Hepatocyte (in vitro differentiated cells): ENCODE results near the gene SPA17. TPM values are rescaled to one million over a fixed set of nuclear protein-coding genes. Genes with fewer than 3 reads are reported as not detected.

Experiments used
- DNase-seq: peaks from one replicate; pipeline ENCODE4 v3.0.0-alpha.2; 2016; ENCODE audit warnings: low spot score
- H2AFZ ChIP-seq: fragments of 200-600 bp; sonication (generic); 2 replicates; pipeline ENCODE4 v1.6.0; 2016; ENCODE audit warnings: antibody characterized with exemption, mild to moderate bottlenecking
- H3K27ac ChIP-seq: fragments of 200-600 bp; sonication (generic); 2 replicates; pipeline ENCODE4 v1.5.1; 2016; ENCODE audit warnings: mild to moderate bottlenecking
- H3K27me3 ChIP-seq: fragments of 200-600 bp; sonication (generic); 2 replicates; pipeline ENCODE4 v1.6.1; 2016
- H3K36me3 ChIP-seq: fragments of 200-600 bp; sonication (generic); replicated peaks from 2 replicates; pipeline ENCODE4 v1.5.1; 2016; ENCODE audit warnings: low read depth; ENCODE audit not compliant: insufficient read depth
- H3K4me1 ChIP-seq: fragments of 200-600 bp; sonication (generic); 2 replicates; pipeline ENCODE4 v1.5.1; 2016; ENCODE audit warnings: mild to moderate bottlenecking, moderate library complexity; ENCODE audit not compliant: insufficient read depth
- H3K4me2 ChIP-seq: fragments of 200-600 bp; sonication (generic); 2 replicates; pipeline ENCODE4 v1.6.0; 2016
- H3K4me3 ChIP-seq: fragments of 200-600 bp; sonication (generic); 2 replicates; pipeline ENCODE4 v1.5.1; 2016; ENCODE audit warnings: mild to moderate bottlenecking
- H3K79me2 ChIP-seq: fragments of 200-600 bp; sonication (generic); 2 replicates; pipeline ENCODE4 v1.6.0; 2017; ENCODE audit warnings: mild to moderate bottlenecking
- H3K9me2 ChIP-seq: fragments of 200-600 bp; sonication (generic); replicated peaks from 2 replicates; pipeline ENCODE4 v1.6.0; 2017; ENCODE audit warnings: mild to moderate bottlenecking; ENCODE audit not compliant: insufficient read depth
- H3K9me3 ChIP-seq: fragments of 200-600 bp; sonication (generic); 2 replicates; pipeline ENCODE4 v1.5.1; 2016; ENCODE audit warnings: low read depth, mild to moderate bottlenecking
- H4K20me1 ChIP-seq: fragments of 200-600 bp; sonication (generic); 2 replicates; pipeline ENCODE4 v1.6.0; 2016; ENCODE audit warnings: mild to moderate bottlenecking; ENCODE audit not compliant: insufficient read depth, poor library complexity, severe bottlenecking
- CTCF ChIP-seq: fragments of 200-600 bp; sonication (generic); IDR thresholded peaks from 2 replicates; pipeline ENCODE4 v1.5.1; 2016; ENCODE audit warnings: antibody characterized with exemption, mild to moderate bottlenecking; ENCODE audit not compliant: poor library complexity
- EZH2 ChIP-seq: fragments of 200-600 bp; sonication (generic); IDR thresholded peaks from 2 replicates; pipeline ENCODE4 v1.6.1; 2016; ENCODE audit warnings: antibody characterized with exemption, mild to moderate bottlenecking, borderline replicate concordance
- EZH2phosphoT487 ChIP-seq: fragments of 200-600 bp; sonication (generic); IDR thresholded peaks from one replicate; pipeline ENCODE4 v1.6.1; 2018; ENCODE audit warnings: antibody characterized with exemption, mild to moderate bottlenecking, low read depth, moderate library complexity; ENCODE audit not compliant: unreplicated experiment, severe bottlenecking
- WGBS: methylation state at CpG from one replicate; pipeline ENCODE4 v1.1.6; 2016; ENCODE audit warnings: low lambda C conversion rate; ENCODE audit errors: missing lambda C conversion rate; 5-methylcytosine and 5-hydroxymethylcytosine counted together
- polyA plus RNA-seq: library from polyadenylated mRNA; unstranded; fragments of >200 nt; fragmentation: Nextera tagmentation; extraction: Ambion mirVana; gene quantifications from 2 replicates; pipeline ENCODE4 v1.2.1, GENCODE V29; 2016
- total RNA-seq: library from RNA; depleted of rRNA; stranded (reverse); fragments of >200 nt; gene quantifications from 2 replicates; pipeline ENCODE4 v1.2.3, GENCODE V29; 2014

SPA17 gene
- total and polyA plus RNA-seq, 2 experiments from 2014 or later = 3.8 to 7.2 TPM

- Histone ChIP-seq H3K4me3 (no peak overlapping the region), H3K9me2 (no peaks in the 10 kb centered on the region), H3K79me2 (no peaks in the 10 kb centered on the region), H2AFZ (no peak overlapping the region), H3K27ac (no peak overlapping the region), H3K4me1 (no peaks in the 10 kb centered on the region), H3K4me2 (no peak overlapping the region), H4K20me1 (no peaks in the 10 kb centered on the region), H3K27me3 (no peaks in the 10 kb centered on the region), H3K9me3 (no peaks in the 10 kb centered on the region), H3K36me3 (no peaks in the 10 kb centered on the region)
- DNase-seq = no peak
- 90% methylated on average over 3 of the region's 3 CpGs for WGBS
- TF ChIP-seq EZH2phosphoT487 (no peak), CTCF (no peak), EZH2 (no peak)
Observed at GRCh38 chr11:124658501-124658900, 15.2 kb upstream of the SPA17 start.

GRCh38 chr11:124658986-124659385 is 14.7 kb upstream of the SPA17 start:
- Histone ChIP-seq H3K4me3 (no peak overlapping the region), H3K9me3 (no peaks in the 10 kb centered on the region)

GRCh38 chr11:124661553-124661952 is 12.2 kb upstream of the SPA17 start:
- TF ChIP-seq EZH2phosphoT487 (no peak), EZH2 (no peak), CTCF (no peak)
- H3K9me2 ChIP-seq = no peaks in the 10 kb centered on the region

More at GRCh38 chr11:124658986-124659385, 14.7 kb upstream of the SPA17 start:
- no peaks in the 10 kb centered on the region for H3K79me2 ChIP-seq
- TF ChIP-seq EZH2 = no peak
- TF ChIP-seq EZH2phosphoT487 = no peak
- TF ChIP-seq CTCF = no peak
- WGBS = 84% methylated on average over 1 of the region's 1 CpG
- no peak overlapping the region for H2AFZ ChIP-seq
- H3K4me1 ChIP-seq = no peaks in the 10 kb centered on the region
- DNase-seq = no peak
- no peaks in the 10 kb centered on the region for H3K27me3 ChIP-seq
- no peaks in the 10 kb centered on the region for H4K20me1 ChIP-seq
- no peak overlapping the region for H3K4me2 ChIP-seq
- H3K9me2 ChIP-seq = no peaks in the 10 kb centered on the region
- no peaks in the 10 kb centered on the region for H3K36me3 ChIP-seq
- no peak overlapping the region for H3K27ac ChIP-seq

GRCh38 chr11:124662106-124662505 is 11.6 kb upstream of the SPA17 start:
- H4K20me1 ChIP-seq = no peaks in the 10 kb centered on the region
- H3K9me2 ChIP-seq = no peaks in the 10 kb centered on the region
- H3K27me3 ChIP-seq = no peaks in the 10 kb centered on the region
- 83% methylated on average over 4 of the region's 4 CpGs for WGBS
- H3K36me3 ChIP-seq = no peaks in the 10 kb centered on the region
- no peak overlapping the region for H3K27ac ChIP-seq
- H2AFZ ChIP-seq = no peak overlapping the region
- H3K9me3 ChIP-seq = no peaks in the 10 kb centered on the region
- no peak for DNase-seq
- H3K79me2 ChIP-seq = no peaks in the 10 kb centered on the region
- H3K4me1 ChIP-seq = no peaks in the 10 kb centered on the region
- H3K4me2 ChIP-seq = no peak overlapping the region
- H3K4me3 ChIP-seq = no peak overlapping the region
- TF ChIP-seq CTCF (no peak), EZH2phosphoT487 (no peak), EZH2 (no peak)

More at GRCh38 chr11:124661553-124661952, 12.2 kb upstream of the SPA17 start:
- Histone ChIP-seq H3K27ac (no peak overlapping the region), H3K4me1 (no peaks in the 10 kb centered on the region), H3K4me2 (no peak overlapping the region), H3K79me2 (no peaks in the 10 kb centered on the region), H4K20me1 (no peaks in the 10 kb centered on the region), H2AFZ (no peak overlapping the region), H3K9me3 (no peaks in the 10 kb centered on the region), H3K4me3 (no peak overlapping the region), H3K27me3 (no peaks in the 10 kb centered on the region), H3K36me3 (no peaks in the 10 kb centered on the region)
- no peak for DNase-seq
